GM13977 (cell line): ENCODE data around the gene WDPCP.
"Not testable (repeated sequence)": the region's sequence is repeated elsewhere in the genome, so short reads cannot be mapped to it uniquely, and the experiment has no call there.

Experiments
- DNase-seq: peaks from one replicate; pipeline ENCODE4 v3.0.0; 2012; ENCODE audit warnings: low spot score
- in situ Hi-C: fragments of 300-500 bp; cut with MboI; formaldehyde crosslinking; loops from one replicate; pipeline ENCODE4 v1.12.0; 2022; ENCODE audit warnings: low sequenced_read_pairs, low pct_unique_long_range_greater_than_20kb, mixed read lengths, inconsistent platforms; ENCODE audit not compliant: unreplicated experiment
- TF ChIP-seq, protein P1 (sequence below): IDR thresholded peaks from 2 replicates; pipeline ENCODE4 v1.5.1; 2012; ENCODE audit warnings: mild to moderate bottlenecking, control low read depth; ENCODE audit not compliant: insufficient read depth; ENCODE audit errors: extremely low read depth, missing control alignments

WDPCP gene

GRCh38 chr2:63422556-63422955, 165.7 kb downstream of the WDPCP start:
- no peak for DNase-seq
- TF ChIP-seq, protein P1, sequence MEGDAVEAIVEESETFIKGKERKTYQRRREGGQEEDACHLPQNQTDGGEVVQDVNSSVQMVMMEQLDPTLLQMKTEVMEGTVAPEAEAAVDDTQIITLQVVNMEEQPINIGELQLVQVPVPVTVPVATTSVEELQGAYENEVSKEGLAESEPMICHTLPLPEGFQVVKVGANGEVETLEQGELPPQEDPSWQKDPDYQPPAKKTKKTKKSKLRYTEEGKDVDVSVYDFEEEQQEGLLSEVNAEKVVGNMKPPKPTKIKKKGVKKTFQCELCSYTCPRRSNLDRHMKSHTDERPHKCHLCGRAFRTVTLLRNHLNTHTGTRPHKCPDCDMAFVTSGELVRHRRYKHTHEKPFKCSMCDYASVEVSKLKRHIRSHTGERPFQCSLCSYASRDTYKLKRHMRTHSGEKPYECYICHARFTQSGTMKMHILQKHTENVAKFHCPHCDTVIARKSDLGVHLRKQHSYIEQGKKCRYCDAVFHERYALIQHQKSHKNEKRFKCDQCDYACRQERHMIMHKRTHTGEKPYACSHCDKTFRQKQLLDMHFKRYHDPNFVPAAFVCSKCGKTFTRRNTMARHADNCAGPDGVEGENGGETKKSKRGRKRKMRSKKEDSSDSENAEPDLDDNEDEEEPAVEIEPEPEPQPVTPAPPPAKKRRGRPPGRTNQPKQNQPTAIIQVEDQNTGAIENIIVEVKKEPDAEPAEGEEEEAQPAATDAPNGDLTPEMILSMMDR: no peak
- in situ Hi-C loops: no loop called here

GRCh38 chr2:63408530-63408929, 179.7 kb downstream of the WDPCP start:
- in situ Hi-C loops: no loop called here
- TF ChIP-seq, protein P1: no peak
- DNase-seq: no peak

- TF ChIP-seq, protein P1: no peak
- no peak for DNase-seq
- in situ Hi-C loops: no loop called here
Measured at GRCh38 chr2:63406641-63407040, 181.6 kb downstream of the WDPCP start.

GRCh38 chr2:63403820-63404219, 184.5 kb downstream of the WDPCP start:
- in situ Hi-C loops: no loop called here
- no peak for DNase-seq
- TF ChIP-seq, protein P1: no peak

DNA sequence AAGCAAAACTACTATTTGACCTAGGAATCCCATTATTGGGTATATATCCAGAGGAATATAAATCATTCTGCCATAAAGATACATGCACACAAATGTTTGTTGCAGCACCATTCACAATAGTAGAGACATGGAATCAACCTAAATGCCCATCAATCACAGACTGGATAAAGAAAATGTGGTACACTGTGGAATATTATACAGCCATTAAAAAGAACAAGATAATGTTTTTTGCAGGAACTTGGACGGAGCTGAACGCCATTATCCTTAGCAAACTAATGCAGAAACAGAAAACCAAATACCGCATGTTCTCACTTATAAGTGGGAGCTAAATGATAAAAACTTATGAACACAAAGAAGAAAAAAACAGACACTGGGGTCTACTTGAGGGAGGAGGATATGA, 185.4 kb downstream of the WDPCP start:
- DNase-seq, in situ Hi-C loops: not testable (repeated sequence)

- TF ChIP-seq, protein P1: no peak
- no peak for DNase-seq
- in situ Hi-C loops: no loop called here
Measured at GRCh38 chr2:63399156-63399555, 189.1 kb downstream of the WDPCP start.

DNA sequence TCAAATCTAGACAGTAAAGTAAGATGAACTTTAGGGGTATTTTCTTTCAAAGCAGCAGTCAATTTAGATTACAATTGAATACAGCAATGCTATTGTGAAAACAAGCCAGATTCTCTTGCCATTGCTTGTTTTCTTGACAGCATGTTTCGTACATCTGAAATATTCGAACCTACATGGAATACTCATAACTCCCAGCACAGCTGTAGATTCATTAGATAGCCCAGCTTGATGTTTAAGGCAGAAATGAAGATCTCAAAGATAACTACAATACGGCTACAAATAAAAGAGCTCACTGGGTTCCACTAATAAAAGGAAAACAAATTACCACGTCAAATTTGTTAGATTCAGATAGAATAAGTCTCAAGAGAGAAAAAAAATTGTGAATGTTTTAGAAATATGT, 208.8 kb downstream of the WDPCP start:
- in situ Hi-C loops: no loop called here
- TF ChIP-seq, protein P1: no peak
- no peak for DNase-seq

DNA sequence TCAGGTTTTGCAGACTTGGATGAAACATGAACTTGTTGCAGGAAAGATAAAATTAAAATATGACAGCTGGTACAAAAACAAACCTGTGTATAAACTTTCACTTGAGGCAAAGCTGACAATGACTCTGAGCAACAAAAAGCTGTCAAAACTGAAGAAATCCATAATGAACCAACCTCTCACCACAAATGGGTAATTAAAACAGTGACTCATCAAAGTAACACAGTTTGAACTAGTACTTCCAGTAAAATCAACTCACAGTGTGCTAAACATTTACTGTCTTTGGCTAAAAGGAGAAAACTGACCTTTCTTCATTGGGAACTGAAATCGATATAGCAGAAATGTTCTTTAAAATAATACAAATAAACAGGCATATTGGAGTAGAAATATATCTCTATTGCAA, 209.7 kb downstream of the WDPCP start:
- no peak for DNase-seq
- TF ChIP-seq, protein P1: no peak
- in situ Hi-C loops: no loop called here
